Left ventricle myocardium inferior (tissue), 1 donor: Measurements from ENCODE around the gene ZDHHC5. TPM values are rescaled to one million over a fixed set of nuclear protein-coding genes. Genes with fewer than 3 reads are reported as not detected.

Experiments
- DNase-seq: peaks from one replicate; pipeline ENCODE4 v3.0.0-alpha.2; 2020
- H3K27ac ChIP-seq: fragments of 200-600 bp; replicated peaks from 2 replicates; pipeline ENCODE4 v1.8.0; 2021
- H3K27me3 ChIP-seq: fragments of 200-600 bp; 2 replicates; pipeline ENCODE4 v1.8.0; 2021; ENCODE audit warnings: low read depth
- H3K36me3 ChIP-seq: fragments of 200-600 bp; 2 replicates; pipeline ENCODE4 v1.8.0; 2021
- H3K4me1 ChIP-seq: fragments of 200-600 bp; 2 replicates; pipeline ENCODE4 v1.8.0; 2021
- H3K4me3 ChIP-seq: fragments of 200-600 bp; 2 replicates; pipeline ENCODE4 v1.8.0; 2021; ENCODE audit warnings: mild to moderate bottlenecking, moderate library complexity
- H3K9me3 ChIP-seq: fragments of 200-600 bp; replicated peaks from 2 replicates; pipeline ENCODE4 v1.8.0; 2021
- intact Hi-C: fragments of 100-400 bp; cut with micrococcal nuclease; formaldehyde crosslinking; loops from one replicate; pipeline ENCODE4 v1.11.0; 2022
- total RNA-seq: library from RNA; stranded (reverse); fragmentation: NEBNext Ultra II Directional; extraction: Animal tissue kit (Norgen Biotek cat#: 25700); gene quantifications from one replicate; pipeline ENCODE4 v1.2.1, GENCODE V29; 2021
- TF ChIP-seq, protein P1 (sequence below): fragments of 200-600 bp; IDR thresholded peaks from 2 replicates; pipeline ENCODE4 v1.8.0; 2021; ENCODE audit warnings: antibody characterized with exemption, mild to moderate bottlenecking, borderline replicate concordance
- donor health status: DM: no; HTN: yes; CAD: no; lungs with severe emphysema.

Gene ZDHHC5
- total RNA-seq, 1 donor from 2014 or later: 45.8 TPM

DNA sequence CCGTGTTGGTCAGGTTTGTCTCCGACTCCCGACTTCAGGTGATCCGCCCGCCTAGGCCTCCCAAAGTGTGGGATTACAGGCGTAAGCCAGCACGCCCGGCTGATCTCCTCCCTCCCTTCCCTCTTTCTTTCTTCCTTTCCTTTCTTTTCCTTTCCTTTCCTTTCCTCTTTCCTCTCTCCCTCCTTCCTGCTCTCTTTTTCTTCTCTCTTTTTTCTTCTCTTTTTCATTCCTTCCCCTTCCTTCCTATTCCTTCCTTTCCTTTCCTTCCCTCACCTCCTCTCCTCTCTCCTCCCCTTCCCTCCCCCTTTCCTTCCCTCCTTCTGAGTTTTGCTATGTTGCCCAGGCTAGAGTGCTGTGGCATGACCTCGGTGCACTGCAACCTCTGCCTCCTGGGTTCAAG, 3.9 kb upstream of the ZDHHC5 start:
- DNase-seq: no peak
- Histone ChIP-seq H3K9me3 (no peaks in the 10 kb centered on the region), H3K27ac (no peak overlapping the region), H3K4me1 (peaks cover 24% of the 10 kb centered on the region), H3K4me3 (no peak overlapping the region), H3K36me3 (peaks cover 42% of the 10 kb centered on the region), H3K27me3 (no peaks in the 10 kb centered on the region)
- TF ChIP-seq, protein P1, sequence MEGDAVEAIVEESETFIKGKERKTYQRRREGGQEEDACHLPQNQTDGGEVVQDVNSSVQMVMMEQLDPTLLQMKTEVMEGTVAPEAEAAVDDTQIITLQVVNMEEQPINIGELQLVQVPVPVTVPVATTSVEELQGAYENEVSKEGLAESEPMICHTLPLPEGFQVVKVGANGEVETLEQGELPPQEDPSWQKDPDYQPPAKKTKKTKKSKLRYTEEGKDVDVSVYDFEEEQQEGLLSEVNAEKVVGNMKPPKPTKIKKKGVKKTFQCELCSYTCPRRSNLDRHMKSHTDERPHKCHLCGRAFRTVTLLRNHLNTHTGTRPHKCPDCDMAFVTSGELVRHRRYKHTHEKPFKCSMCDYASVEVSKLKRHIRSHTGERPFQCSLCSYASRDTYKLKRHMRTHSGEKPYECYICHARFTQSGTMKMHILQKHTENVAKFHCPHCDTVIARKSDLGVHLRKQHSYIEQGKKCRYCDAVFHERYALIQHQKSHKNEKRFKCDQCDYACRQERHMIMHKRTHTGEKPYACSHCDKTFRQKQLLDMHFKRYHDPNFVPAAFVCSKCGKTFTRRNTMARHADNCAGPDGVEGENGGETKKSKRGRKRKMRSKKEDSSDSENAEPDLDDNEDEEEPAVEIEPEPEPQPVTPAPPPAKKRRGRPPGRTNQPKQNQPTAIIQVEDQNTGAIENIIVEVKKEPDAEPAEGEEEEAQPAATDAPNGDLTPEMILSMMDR: no peak
- intact Hi-C loops: no loop called here

DNA sequence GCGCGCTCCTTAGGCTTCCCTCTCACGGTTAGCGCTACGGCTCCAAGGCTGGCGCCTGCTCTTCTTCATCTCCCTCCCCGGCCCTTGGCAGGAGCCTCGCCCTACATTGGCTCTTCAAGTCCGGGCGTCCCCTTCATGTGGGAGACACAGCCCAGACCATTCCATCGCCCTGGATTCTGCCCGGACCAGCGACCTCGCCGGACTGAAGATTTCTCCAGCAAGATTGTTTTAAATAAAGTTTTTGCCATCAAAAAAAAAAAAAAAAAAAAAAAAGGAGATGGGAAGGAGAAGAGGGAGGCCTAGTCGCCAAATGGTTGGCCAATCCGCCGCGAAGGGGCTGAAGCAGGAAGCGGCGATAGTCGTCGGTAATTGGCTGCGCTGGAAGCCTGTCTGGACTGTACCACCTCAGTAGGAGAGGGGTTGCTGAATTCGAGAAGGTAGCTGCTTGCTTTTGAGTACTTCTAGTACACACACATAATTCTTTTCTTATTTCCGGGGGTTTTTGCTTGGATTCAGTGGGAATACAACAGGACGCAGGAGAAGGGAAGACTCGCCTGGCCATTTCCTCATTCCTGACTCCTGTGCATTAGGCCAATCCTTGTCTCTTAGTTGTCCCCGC, 688 bp upstream of the ZDHHC5 start:
- no peaks in the 10 kb centered on the region for H3K9me3 ChIP-seq
- DNase-seq: peak; percentile 96
- TF ChIP-seq, protein P1: no peak
- peak overlapping the region; percentile 96 for H3K4me3 ChIP-seq
- peaks cover 15% of the 10 kb centered on the region for H3K36me3 ChIP-seq
- H3K27me3 ChIP-seq: no peaks in the 10 kb centered on the region
- peaks cover 50% of the 10 kb centered on the region for H3K4me1 ChIP-seq
- intact Hi-C loops: no loop called here
- peak overlapping the region; percentile 99 for H3K27ac ChIP-seq

DNA sequence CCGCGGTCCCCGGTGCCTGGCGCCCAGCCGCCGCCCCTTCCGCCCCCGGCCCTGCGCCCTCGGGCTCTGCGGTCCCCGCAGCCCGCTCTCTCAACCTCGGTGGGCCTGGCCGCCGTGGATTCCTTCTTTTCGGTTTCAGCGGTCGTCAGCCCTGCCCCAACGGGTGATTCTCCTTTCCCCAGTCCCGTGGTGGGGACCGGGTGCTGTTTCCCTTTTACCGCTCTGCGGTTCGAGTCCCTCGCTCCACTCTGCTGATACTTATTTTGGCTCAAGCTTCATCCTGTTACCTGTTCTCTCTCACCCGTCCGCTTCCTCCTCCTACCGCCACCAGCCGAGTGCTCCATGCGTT, 494 bp downstream of the ZDHHC5 start:
- Histone ChIP-seq H3K4me1 (peaks cover 58% of the 10 kb centered on the region), H3K4me3 (peak overlapping the region; percentile 96), H3K27me3 (no peaks in the 10 kb centered on the region), H3K36me3 (peaks cover 16% of the 10 kb centered on the region), H3K9me3 (no peaks in the 10 kb centered on the region), H3K27ac (peak overlapping the region; percentile 99)
- TF ChIP-seq, protein P1: no peak
- intact Hi-C loops: no loop called here
- no peak for DNase-seq

DNA sequence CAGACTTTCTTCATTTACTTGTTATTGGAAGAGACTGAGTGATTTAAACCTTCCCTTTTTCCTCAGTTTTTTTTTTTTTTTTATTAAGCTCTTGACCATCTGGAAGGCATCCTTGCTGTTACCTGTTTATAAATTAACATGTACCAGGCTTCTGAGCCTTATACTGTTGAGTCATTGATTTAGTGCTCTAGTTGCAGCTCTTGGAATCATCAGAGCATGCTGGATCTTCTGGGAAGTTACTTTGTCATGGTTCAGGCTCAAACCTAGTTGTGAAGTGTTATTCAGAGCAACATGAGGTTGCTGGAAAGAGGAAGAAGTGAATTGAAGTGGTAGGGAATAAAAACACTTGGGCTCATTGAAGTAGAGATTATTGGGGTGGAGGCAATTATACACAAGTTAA, 6.3 kb downstream of the ZDHHC5 start:
- no peak for DNase-seq
- no peak overlapping the region for H3K4me3 ChIP-seq
- H3K27me3 ChIP-seq: no peaks in the 10 kb centered on the region
- TF ChIP-seq, protein P1: no peak
- H3K4me1 ChIP-seq: peaks cover 50% of the 10 kb centered on the region
- intact Hi-C loops: no loop called here
- peaks cover 49% of the 10 kb centered on the region for H3K36me3 ChIP-seq
- no peaks in the 10 kb centered on the region for H3K9me3 ChIP-seq
- H3K27ac ChIP-seq: no peak overlapping the region

DNA sequence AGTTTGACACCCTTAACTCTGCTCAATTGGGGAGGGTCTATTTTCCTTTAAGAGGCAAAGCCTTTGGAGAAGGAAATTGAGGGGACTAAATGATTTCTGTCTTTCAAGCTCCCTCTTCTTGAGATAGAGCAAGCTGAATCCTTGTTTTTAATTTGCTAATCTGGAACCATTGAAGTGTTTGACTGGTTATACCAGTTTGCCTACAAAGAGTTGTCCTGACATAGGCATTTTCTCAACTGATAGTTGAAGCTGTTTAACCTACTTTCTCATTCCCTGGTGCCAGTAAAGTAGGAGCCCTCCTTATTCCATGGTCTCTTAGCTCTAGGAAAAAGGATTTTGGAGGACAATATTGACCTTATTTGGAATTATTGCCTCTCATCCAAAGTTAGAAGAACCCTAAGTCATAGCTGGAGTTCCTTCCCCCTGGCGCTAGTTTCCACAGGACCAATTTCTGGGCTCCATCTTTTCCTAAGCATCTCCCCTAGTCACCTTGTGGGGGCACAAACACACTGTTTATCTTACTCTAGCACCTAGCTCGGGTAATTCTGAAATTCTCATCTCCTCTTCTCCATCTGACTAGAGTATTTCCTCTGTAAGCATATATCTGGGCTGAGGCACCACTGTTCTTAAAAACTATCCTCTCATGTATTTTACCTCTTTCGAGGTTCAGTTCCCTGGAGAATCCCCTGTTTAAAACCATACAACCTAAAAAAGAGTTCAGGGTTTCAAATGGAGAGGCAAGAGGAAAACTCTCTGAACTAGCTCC, 7.4 kb downstream of the ZDHHC5 start:
- no peaks in the 10 kb centered on the region for H3K27me3 ChIP-seq
- no peak overlapping the region for H3K4me3 ChIP-seq
- intact Hi-C loops: no loop called here
- no peak overlapping the region for H3K27ac ChIP-seq
- peaks cover 49% of the 10 kb centered on the region for H3K36me3 ChIP-seq
- TF ChIP-seq, protein P1: no peak
- H3K4me1 ChIP-seq: peaks cover 50% of the 10 kb centered on the region
- H3K9me3 ChIP-seq: no peaks in the 10 kb centered on the region
- DNase-seq: no peak
